HCT116 (cell line): Measurements from ENCODE around the gene SLC35F3. TPM values are rescaled to one million over a fixed set of nuclear protein-coding genes. Genes with fewer than 3 reads are reported as not detected.

Source experiments
- ATAC-seq: fragments of 200-7000 bp; cut with Tn5 transposase; 2 replicates; pipeline ENCODE4 v1.9.1; 2020; ENCODE audit warnings: mild to moderate bottlenecking, moderate library complexity
- BruUV-seq: library from RNA; stranded (reverse); fragments of 400-500 nt; replicated peaks from 2 replicates; lab custom pipeline; 2021; lab: Mats Ljungman, UMichigan
- CTCF ChIA-PET: fragments of 300-600 bp; sonication (Branson Sonifier 250); formaldehyde crosslinking; loops from one replicate; lab custom pipeline; 2021; ENCODE audit warnings: antibody characterized with exemption; lab: Charles Lee
- POLR2A ChIA-PET: fragments of 300-600, 350-600 bp; sonication (Branson Sonifier 250); formaldehyde crosslinking; loops from one replicate; lab custom pipeline; 2021; ENCODE audit warnings: antibody characterized with exemption; lab: Charles Lee
- RAD21 ChIA-PET, 2 experiments: fragments of 300-600 bp; sonication (Branson Sonifier 250); formaldehyde crosslinking; loops; one replicate each; lab custom pipeline; 2023; ENCODE audit warnings: low total read pairs in 2 of 2; ENCODE audit not compliant: uncharacterized antibody in 2 of 2, unreplicated experiment in 2 of 2, low non-redundant PET in 1 of 2; lab: Charles Lee
- DNase-seq: peaks from one replicate; pipeline ENCODE4 v3.0.0-alpha.2; 2010; ENCODE audit warnings: low read depth, low spot score
- H2AFZ ChIP-seq: fragments of 200-600 bp; shearing (Covaris generic), sonication (generic); 2 replicates; pipeline ENCODE4 v1.6.1; 2017; ENCODE audit warnings: low read depth, mixed run types, mixed read lengths, antibody characterized with exemption, low read length; ENCODE audit not compliant: poor library complexity, severe bottlenecking
- H3K27ac ChIP-seq: 2 replicates; pipeline ENCODE4 v1.5.1; 2012; ENCODE audit warnings: low read depth, low read length
- H3K27me3 ChIP-seq: fragments of 200-600 bp; sonication (generic); 2 replicates; pipeline ENCODE4 v1.6.1; 2016; ENCODE audit warnings: mixed run types, low read length, mixed read lengths; ENCODE audit not compliant: insufficient read depth
- H3K36me3 ChIP-seq, 2 experiments: fragments of 200-500 bp in 1 of 2; fragments of 200-600 bp in 1 of 2; sonication (Bioruptor generic) in 1 of 2; sonication (generic) in 1 of 2; 2 replicates each; pipeline versions ENCODE4 v1.5.1 to v1.6.1; 2014 to 2016; ENCODE audit warnings: low read length in 2 of 2, inconsistent platforms in 1 of 2, mixed read lengths in 1 of 2, mixed run types in 1 of 2; ENCODE audit not compliant: insufficient read depth in 2 of 2, control insufficient read depth in 1 of 2
- H3K4me1 ChIP-seq, 2 experiments: fragments of 200-600 bp in 1 of 2; sonication (generic) in 1 of 2; 2 replicates each; pipeline versions ENCODE4 v1.5.1 to v1.6.1; 2012 to 2017; ENCODE audit warnings: low read length in 2 of 2, inconsistent platforms in 1 of 2, mild to moderate bottlenecking in 1 of 2, mixed read lengths in 1 of 2, mixed run types in 1 of 2, moderate library complexity in 1 of 2; ENCODE audit not compliant: insufficient read depth in 2 of 2, control insufficient read depth in 1 of 2
- H3K4me2 ChIP-seq: fragments of 200-600 bp; sonication (generic); 2 replicates; pipeline ENCODE4 v1.6.1; 2017; ENCODE audit warnings: mixed run types, low read length, mixed read lengths
- H3K4me3 ChIP-seq, 2 experiments: fragments of 200-600 bp in 1 of 2; sonication (generic) in 1 of 2; replicated peaks in 1 of 2; 2 replicates each; pipeline ENCODE4 v1.5.1; 2011 to 2016; ENCODE audit warnings: low read length in 2 of 2, control low read depth in 1 of 2, low read depth in 1 of 2, mild to moderate bottlenecking in 1 of 2, mixed read lengths in 1 of 2, mixed run types in 1 of 2
- H3K79me2 ChIP-seq: fragments of 200-600 bp; sonication (generic); 2 replicates; pipeline ENCODE4 v1.6.1; 2017; ENCODE audit warnings: mild to moderate bottlenecking, mixed run types, low read length, moderate library complexity, mixed read lengths; ENCODE audit not compliant: insufficient read depth
- H3K9ac ChIP-seq: fragments of 200-600 bp; sonication (generic); 2 replicates; pipeline ENCODE4 v1.6.1; 2016; ENCODE audit warnings: low read length, mixed read lengths
- H3K9me2 ChIP-seq: fragments of 200-600 bp; sonication (generic), shearing (Covaris generic); 2 replicates; pipeline ENCODE4 v1.6.1; 2017; ENCODE audit warnings: mixed run types, mild to moderate bottlenecking, moderate library complexity; ENCODE audit not compliant: insufficient read depth
- H3K9me3 ChIP-seq, 2 experiments: fragments of 200-500 bp in 1 of 2; fragments of 200-600 bp in 1 of 2; sonication (Bioruptor generic) in 1 of 2; sonication (generic) in 1 of 2; 2 replicates each; pipeline ENCODE4 v1.6.1; 2014 to 2017; ENCODE audit warnings: low read length in 2 of 2, mixed read lengths in 2 of 2, inconsistent platforms in 1 of 2, low read depth in 1 of 2, mild to moderate bottlenecking in 1 of 2, mixed run types in 1 of 2, moderate library complexity in 1 of 2; ENCODE audit not compliant: control insufficient read depth in 1 of 2, insufficient read depth in 1 of 2
- H4K20me1 ChIP-seq: fragments of 200-600 bp; sonication (generic), shearing (Covaris generic); 2 replicates; pipeline ENCODE4 v1.6.1; 2017; ENCODE audit warnings: mixed run types, mild to moderate bottlenecking, moderate library complexity; ENCODE audit not compliant: insufficient read depth
- CBX3 ChIP-seq: IDR thresholded peaks from 2 replicates; pipeline ENCODE4 v1.6.1; 2012; ENCODE audit warnings: low read depth
- EGR1 ChIP-seq: IDR thresholded peaks from 2 replicates; pipeline ENCODE4 v1.6.1; 2012; ENCODE audit warnings: low read depth
- ELF1 ChIP-seq: IDR thresholded peaks from 2 replicates; pipeline ENCODE4 v1.6.1; 2012; ENCODE audit warnings: low read depth, borderline replicate concordance
- POLR2A ChIP-seq: IDR thresholded peaks from 2 replicates; pipeline ENCODE4 v1.7.0; 2011; ENCODE audit warnings: borderline replicate concordance; ENCODE audit not compliant: insufficient read depth, insufficient read length; ENCODE audit errors: extremely low read depth
- POLR2AphosphoS5 ChIP-seq: IDR thresholded peaks from 2 replicates; pipeline ENCODE4 v1.6.1; 2011; ENCODE audit warnings: mild to moderate bottlenecking, low read depth, low read length, moderate library complexity
- RAD21 ChIP-seq: IDR thresholded peaks from 2 replicates; pipeline ENCODE4 v1.6.1; 2012; ENCODE audit warnings: low read depth, mild to moderate bottlenecking
- SIN3A ChIP-seq: IDR thresholded peaks from 2 replicates; pipeline ENCODE4 v1.6.1; 2012; ENCODE audit warnings: low read depth
- SP1 ChIP-seq: IDR thresholded peaks from 2 replicates; pipeline ENCODE4 v1.6.1; 2012; ENCODE audit warnings: low read depth
- TCF7L2 ChIP-seq: IDR thresholded peaks from 2 replicates; pipeline ENCODE4 v1.7.0; 2011; ENCODE audit warnings: borderline replicate concordance, inconsistent platforms; ENCODE audit not compliant: insufficient read depth, insufficient read length; ENCODE audit errors: extremely low read depth
- YY1 ChIP-seq: IDR thresholded peaks from 2 replicates; pipeline ENCODE4 v1.6.1; 2011; ENCODE audit warnings: low read length, low read depth, moderate library complexity, mild to moderate bottlenecking; ENCODE audit not compliant: insufficient replicate concordance; ENCODE audit errors: extremely low read depth
- ZNF274 ChIP-seq: fragments of 200-500 bp; sonication (Bioruptor generic); IDR thresholded peaks from 2 replicates; pipeline ENCODE4 v1.6.1; 2014; ENCODE audit warnings: mild to moderate bottlenecking, low read depth, low read length, inconsistent platforms
- intact Hi-C: fragments of 100-400 bp; cut with micrococcal nuclease; formaldehyde crosslinking; loops from 2 replicates; pipeline ENCODE4 v1.10.0; 2022
- total RNA-seq: library from RNA; stranded (reverse); gene quantifications from one replicate; pipeline ENCODE4 v1.2.1, GENCODE V29; 2021; ENCODE audit not compliant: unreplicated experiment
- TF ChIP-seq, protein P1 (sequence below): IDR thresholded peaks from 2 replicates; pipeline ENCODE4 v1.6.1; 2011; ENCODE audit warnings: mild to moderate bottlenecking, low read length, moderate library complexity; ENCODE audit not compliant: insufficient replicate concordance; ENCODE audit errors: extremely low read depth
- TF ChIP-seq, protein P2 (sequence below): IDR thresholded peaks from 2 replicates; pipeline ENCODE4 v1.6.1; 2012

The SLC35F3 gene
- total RNA-seq, 1 experiment from 2014 or later, result 6.4 TPM

DNA sequence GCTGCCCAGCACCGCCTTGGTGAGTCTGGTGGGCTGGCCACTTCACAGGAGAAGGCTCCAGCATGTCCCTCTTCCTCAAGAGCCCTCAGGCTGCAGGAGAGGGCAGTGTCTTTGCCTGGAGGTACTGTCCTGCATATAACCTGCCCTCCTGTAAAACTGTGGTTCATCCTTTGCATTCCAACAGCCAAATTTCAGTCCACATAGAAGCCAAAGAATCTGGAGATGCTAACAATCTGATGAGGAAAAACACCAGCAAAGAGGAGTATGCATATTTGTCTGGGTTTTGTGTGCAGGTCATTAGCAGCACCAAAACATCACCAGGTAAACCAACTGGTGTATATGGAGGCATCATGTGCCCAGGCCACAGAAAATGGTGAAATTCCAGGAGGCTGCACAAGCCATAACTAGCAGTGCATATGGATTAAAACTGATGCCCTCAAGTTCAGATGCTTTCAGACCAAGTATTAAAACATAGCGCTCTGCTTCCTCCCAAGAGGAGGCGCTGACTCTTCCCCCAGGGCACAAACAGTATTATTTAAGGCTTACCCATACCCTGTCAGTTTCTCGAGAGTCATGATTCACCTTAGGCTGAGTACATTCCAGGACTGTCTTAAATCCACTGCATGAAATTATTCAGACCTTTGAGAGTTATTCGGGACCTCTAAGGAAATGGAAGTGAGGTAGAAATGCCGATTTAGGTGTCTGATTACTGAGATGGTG is 318.2 kb downstream of the SLC35F3 start:
- Histone ChIP-seq H3K9me2 (no peaks in the 10 kb centered on the region), H3K9me3 (no peaks in the 10 kb centered on the region), H2AFZ (no peak overlapping the region), H3K9ac (no peak overlapping the region), H3K79me2 (no peaks in the 10 kb centered on the region), H3K36me3 (no peaks in the 10 kb centered on the region), H3K4me3 (no peak overlapping the region), H3K4me2 (no peak overlapping the region), H3K27ac (no peak overlapping the region), H3K27me3 (no peaks in the 10 kb centered on the region), H3K4me1 (no peaks in the 10 kb centered on the region), H4K20me1 (no peaks in the 10 kb centered on the region; the same call in 1 of the 2 replicates)
- POLR2A ChIA-PET, result no interaction called here
- DNase-seq, result no peak
- CTCF ChIA-PET, result no interaction called here
- intact Hi-C loops, result no loop called here
- no TSS peak for BruUV-seq
- TF ChIP-seq, protein P1, sequence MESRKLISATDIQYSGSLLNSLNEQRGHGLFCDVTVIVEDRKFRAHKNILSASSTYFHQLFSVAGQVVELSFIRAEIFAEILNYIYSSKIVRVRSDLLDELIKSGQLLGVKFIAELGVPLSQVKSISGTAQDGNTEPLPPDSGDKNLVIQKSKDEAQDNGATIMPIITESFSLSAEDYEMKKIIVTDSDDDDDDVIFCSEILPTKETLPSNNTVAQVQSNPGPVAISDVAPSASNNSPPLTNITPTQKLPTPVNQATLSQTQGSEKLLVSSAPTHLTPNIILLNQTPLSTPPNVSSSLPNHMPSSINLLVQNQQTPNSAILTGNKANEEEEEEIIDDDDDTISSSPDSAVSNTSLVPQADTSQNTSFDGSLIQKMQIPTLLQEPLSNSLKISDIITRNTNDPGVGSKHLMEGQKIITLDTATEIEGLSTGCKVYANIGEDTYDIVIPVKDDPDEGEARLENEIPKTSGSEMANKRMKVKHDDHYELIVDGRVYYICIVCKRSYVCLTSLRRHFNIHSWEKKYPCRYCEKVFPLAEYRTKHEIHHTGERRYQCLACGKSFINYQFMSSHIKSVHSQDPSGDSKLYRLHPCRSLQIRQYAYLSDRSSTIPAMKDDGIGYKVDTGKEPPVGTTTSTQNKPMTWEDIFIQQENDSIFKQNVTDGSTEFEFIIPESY, result no peak
- TF ChIP-seq SIN3A (no peak), ZNF274 (no peak), SP1 (no peak), EGR1 (no peak), CBX3 (no peak), POLR2A (no peak), TCF7L2 (no peak), ELF1 (no peak), YY1 (no peak), RAD21 (no peak), POLR2AphosphoS5 (no peak)
- TF ChIP-seq, protein P2, sequence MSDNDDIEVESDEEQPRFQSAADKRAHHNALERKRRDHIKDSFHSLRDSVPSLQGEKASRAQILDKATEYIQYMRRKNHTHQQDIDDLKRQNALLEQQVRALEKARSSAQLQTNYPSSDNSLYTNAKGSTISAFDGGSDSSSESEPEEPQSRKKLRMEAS, result no peak
- RAD21 ChIA-PET, result no interaction called here
- ATAC-seq, result no peak
